IMR-90 (cell line): ENCODE data around the gene ALG11. TPM values are rescaled to one million over a fixed set of nuclear protein-coding genes. Genes with fewer than 3 reads are reported as not detected.

Source experiments
- ATAC-seq: fragments of 200-7000 bp; cut with Tn5 transposase; 2 replicates; pipeline ENCODE4 v1.9.1; 2020; ENCODE audit warnings: low read depth, mild to moderate bottlenecking, moderate library complexity
- BruUV-seq: library from RNA; stranded (reverse); fragments of 400-500 nt; replicated peaks from 2 replicates; lab custom pipeline; 2021; lab: Mats Ljungman, UMichigan
- CTCF ChIA-PET: fragments of 300-600 bp; formaldehyde crosslinking; extraction: SDS; loops from one replicate; lab custom pipeline; 2021; ENCODE audit warnings: antibody characterized with exemption; lab: Yijun Ruan, JAX
- POLR2A ChIA-PET: fragments of 300-600 bp; sonication (Branson Sonifier 250); formaldehyde crosslinking; loops from one replicate; lab custom pipeline; 2022; ENCODE audit warnings: antibody characterized with exemption; ENCODE audit not compliant: unreplicated experiment; lab: Charles Lee
- DNase-seq: peaks from one replicate; pipeline ENCODE4 v3.0.0; 2013
- H2AFZ ChIP-seq: replicated peaks from 2 replicates; pipeline ENCODE3; 2013; ENCODE audit warnings: low read length, mild to moderate bottlenecking; ENCODE audit not compliant: poor library complexity
- H2AK5ac ChIP-seq: 2 replicates; pipeline ENCODE4 v1.6.1; 2013; ENCODE audit warnings: low read depth, low read length, inconsistent platforms
- H2AK9ac ChIP-seq: replicated peaks from 2 replicates; pipeline ENCODE3; 2013; ENCODE audit warnings: mild to moderate bottlenecking, low read depth, low read length, moderate library complexity; ENCODE audit not compliant: poor library complexity
- H2BK120ac ChIP-seq: 2 replicates; pipeline ENCODE4 v1.6.1; 2013; ENCODE audit warnings: low read depth, low read length, inconsistent platforms
- H2BK15ac ChIP-seq: 3 replicates; pipeline ENCODE4 v1.6.1; 2013; ENCODE audit warnings: low read depth, low read length, inconsistent platforms
- H2BK20ac ChIP-seq: 2 replicates; pipeline ENCODE4 v1.6.1; 2013; ENCODE audit warnings: low read depth, mild to moderate bottlenecking, inconsistent platforms, low read length, moderate library complexity
- H2BK5ac ChIP-seq: 2 replicates; pipeline ENCODE4 v1.6.1; 2013; ENCODE audit warnings: mild to moderate bottlenecking, low read depth, low read length, inconsistent platforms; ENCODE audit not compliant: poor library complexity, severe bottlenecking
- H3K14ac ChIP-seq: replicated peaks from 2 replicates; pipeline ENCODE4 v1.6.1; 2013; ENCODE audit warnings: low read depth, low read length, inconsistent platforms
- H3K18ac ChIP-seq: 2 replicates; pipeline ENCODE4 v1.6.1; 2013; ENCODE audit warnings: low read depth, low read length, control low read depth
- H3K23ac ChIP-seq: 2 replicates; pipeline ENCODE4 v1.6.1; 2013; ENCODE audit warnings: low read depth, low read length, inconsistent platforms
- H3K27ac ChIP-seq: 2 replicates; pipeline ENCODE4 v1.5.1; 2013; ENCODE audit warnings: mild to moderate bottlenecking, control low read depth, low read length; ENCODE audit not compliant: insufficient read depth
- H3K27me3 ChIP-seq: 2 replicates; pipeline ENCODE4 v1.6.1; 2013; ENCODE audit warnings: low read length; ENCODE audit not compliant: control insufficient read depth, insufficient read depth
- H3K36me3 ChIP-seq: 2 replicates; pipeline ENCODE4 v1.6.1; 2013; ENCODE audit warnings: low read length, mixed read lengths; ENCODE audit not compliant: control insufficient read depth, insufficient read depth
- H3K4ac ChIP-seq: 2 replicates; pipeline ENCODE4 v1.6.1; 2013; ENCODE audit warnings: low read depth, low read length, inconsistent platforms
- H3K4me1 ChIP-seq: 2 replicates; pipeline ENCODE4 v1.6.1; 2013; ENCODE audit warnings: low read length, mixed read lengths; ENCODE audit not compliant: control insufficient read depth, insufficient read depth
- H3K4me2 ChIP-seq: 2 replicates; pipeline ENCODE4 v1.6.1; 2013; ENCODE audit warnings: low read depth, mild to moderate bottlenecking, control low read depth, low read length, moderate library complexity
- H3K4me3 ChIP-seq: 2 replicates; pipeline ENCODE4 v1.5.1; 2013; ENCODE audit warnings: low read depth, mild to moderate bottlenecking, control low read depth, low read length, moderate library complexity; ENCODE audit not compliant: insufficient read depth
- H3K56ac ChIP-seq: 2 replicates; pipeline ENCODE4 v1.6.1; 2013; ENCODE audit warnings: low read length, inconsistent platforms; ENCODE audit not compliant: insufficient read depth; ENCODE audit errors: extremely low read depth
- H3K79me1 ChIP-seq, 2 experiments: 2 replicates each; pipeline ENCODE4 v1.6.1; 2013; ENCODE audit warnings: low read length in 2 of 2, inconsistent platforms in 1 of 2, low read depth in 1 of 2
- H3K9ac ChIP-seq: 2 replicates; pipeline ENCODE4 v1.6.1; 2013; ENCODE audit warnings: low read depth, low read length, control low read depth
- H3K9me1 ChIP-seq: 2 replicates; pipeline ENCODE4 v1.6.1; 2013; ENCODE audit warnings: low read length, inconsistent platforms; ENCODE audit not compliant: insufficient read depth
- H3K9me3 ChIP-seq: 2 replicates; pipeline ENCODE4 v1.6.1; 2013; ENCODE audit warnings: low read length; ENCODE audit not compliant: control insufficient read depth, insufficient read depth
- H4K20me1 ChIP-seq: 2 replicates; pipeline ENCODE4 v1.6.1; 2013; ENCODE audit warnings: low read length, inconsistent platforms; ENCODE audit not compliant: insufficient read depth
- H4K5ac ChIP-seq: 2 replicates; pipeline ENCODE4 v1.6.1; 2013; ENCODE audit warnings: mild to moderate bottlenecking, low read depth, low read length, control low read depth
- H4K8ac ChIP-seq, 2 experiments: 2 replicates each; pipeline ENCODE4 v1.6.1; 2013; ENCODE audit warnings: low read depth in 2 of 2, low read length in 2 of 2, control low read depth in 1 of 2, inconsistent platforms in 1 of 2
- H4K91ac ChIP-seq: 2 replicates; pipeline ENCODE4 v1.6.1; 2013; ENCODE audit warnings: low read depth, low read length, inconsistent platforms; ENCODE audit not compliant: insufficient read depth
- BHLHE40 ChIP-seq: fragments of 150-350 bp; IDR thresholded peaks from 2 replicates; pipeline ENCODE4 v1.6.1; 2016; ENCODE audit warnings: mild to moderate bottlenecking, low read depth, low read length
- CEBPB ChIP-seq: IDR thresholded peaks from 2 replicates; pipeline ENCODE4 v1.6.1; 2012; ENCODE audit warnings: low read depth, low read length, improper control_type of control experiment
- MAZ ChIP-seq: IDR thresholded peaks from 2 replicates; pipeline ENCODE4 v1.6.1; 2012; ENCODE audit warnings: low read depth, mild to moderate bottlenecking, low read length, improper control_type of control experiment, moderate library complexity, borderline replicate concordance
- RCOR1 ChIP-seq: IDR thresholded peaks from 2 replicates; pipeline ENCODE4 v1.6.1; 2012; ENCODE audit warnings: mild to moderate bottlenecking, low read length, improper control_type of control experiment; ENCODE audit not compliant: insufficient replicate concordance
- RFX5 ChIP-seq: IDR thresholded peaks from 2 replicates; pipeline ENCODE4 v1.8.0; 2012; ENCODE audit warnings: low read depth, mild to moderate bottlenecking, low read length, moderate library complexity
- WGBS, 2 experiments: methylation state at CpG; one replicate each; pipeline versions ENCODE4 v1.1.5 to v1.1.7; 2013; ENCODE audit warnings: missing lambda C conversion rate in 2 of 2; ENCODE audit not compliant: insufficient read length in 1 of 2; ENCODE audit errors: extremely low coverage in 2 of 2; 5-methylcytosine and 5-hydroxymethylcytosine counted together
- dilution Hi-C: fragments of 300-500 bp; cut with HindIII; formaldehyde crosslinking; loops from one replicate; pipeline ENCODE4 v1.14.3; 2018; ENCODE audit warnings: low sequenced_read_pairs; ENCODE audit not compliant: unreplicated experiment
- in situ Hi-C: fragments of 300-500 bp; cut with MboI; formaldehyde crosslinking; loops from 3 replicates; pipeline ENCODE4 v1.14.3; 2019; ENCODE audit warnings: low sequenced_read_pairs, inconsistent platforms, mixed read lengths
- intact Hi-C: fragments of 100-400 bp; cut with micrococcal nuclease; formaldehyde crosslinking; loops from 2 replicates; pipeline ENCODE4 v1.10.0; 2022
- polyA plus RNA-seq, 3 experiments: library from polyadenylated mRNA; depleted of rRNA; stranded (reverse); fragments of >200 nt; gene quantifications; 2 replicates each; pipeline ENCODE4 v1.2.3, GENCODE V29; 2012; ENCODE audit warnings: low replicate concordance in 1 of 3
- total RNA-seq: library from RNA; depleted of rRNA; stranded (reverse); fragments of >200 nt; gene quantifications from 2 replicates; pipeline ENCODE4 v1.2.3, GENCODE V29; 2012
- TF ChIP-seq, protein P1 (sequence below): fragments of 150-350 bp; IDR thresholded peaks from 2 replicates; pipeline ENCODE4 v1.6.1; 2016; ENCODE audit warnings: low read depth, mild to moderate bottlenecking, low read length, moderate library complexity, borderline replicate concordance

The ALG11 gene
- total and polyA plus RNA-seq, 2 of the 4 experiments (the other 2 are of a cell fraction): 10.0 to 12.7 TPM

DNA sequence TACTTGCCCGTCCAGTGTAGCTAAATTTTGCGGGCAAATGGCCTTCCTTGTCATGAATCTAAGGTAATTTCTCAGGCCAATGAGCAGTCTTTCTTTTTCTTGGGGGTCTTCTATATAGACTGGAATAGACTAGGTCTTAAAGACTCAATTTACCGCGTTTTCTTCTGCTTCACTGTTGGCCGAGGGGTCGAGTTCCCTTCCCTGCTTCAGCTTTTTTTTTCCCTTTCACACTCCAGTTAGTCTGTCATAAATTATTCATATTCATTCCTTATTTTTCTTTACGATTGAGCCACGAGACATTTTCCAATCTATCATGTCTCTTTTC lies 276 bp downstream of the ALG11 start:
- peak overlapping the region; percentile 71 to 98 for H4K8ac ChIP-seq
- peaks cover 7 to 19% of the 10 kb centered on the region in 2 experiments for H3K79me1 ChIP-seq
- H3K9me1 ChIP-seq: peaks cover 2% of the 10 kb centered on the region; the same call in 1 of the 2 replicates
- CTCF ChIA-PET: interaction anchor here (0.8 to 1.5 kb wide), 2 partner anchors 21 to 438 kb away, joined by 3 to 4 read pairs; partner anchors contain the start of gene VPS36
- TSS peak; percentile 84 for BruUV-seq
- peak overlapping the region; percentile 75 for H3K23ac ChIP-seq
- H2BK5ac ChIP-seq: peak overlapping the region; percentile 44
- dilution Hi-C loops (no loop called here), intact Hi-C loops (loop anchor here (5.0 to 10.0 kb wide), 2 partner anchors 198 to 440 kb away; partner anchors contain the start of gene VPS36), in situ Hi-C loops (loop anchor here (25.0 kb wide), 1 partner anchor 450 kb away; the partner anchor contains the start of genes CKAP2 and VPS36)
- H2AFZ ChIP-seq: peak overlapping the region; percentile 100
- no peak overlapping the region for H2BK20ac ChIP-seq
- no peak overlapping the region for H2BK15ac ChIP-seq
- peak overlapping the region; percentile 92 for H3K4me3 ChIP-seq
- no peaks in the 10 kb centered on the region for H3K9me3 ChIP-seq
- H3K18ac ChIP-seq: no peak overlapping the region; the same call in 1 of the 2 replicates
- DNase-seq (no peak), ATAC-seq (no peak)
- H3K4ac ChIP-seq: peak overlapping the region; percentile 87; the same call in 1 of the 2 replicates
- H3K36me3 ChIP-seq: no peaks in the 10 kb centered on the region
- H3K4me2 ChIP-seq: peak overlapping the region; percentile 69; the same call in 1 of the 2 replicates
- 0% methylated on average over 5 of the region's 8 CpGs; no CpG with 5 or more reads in 1 of the 2 experiments for WGBS, 2 experiments
- no peaks in the 10 kb centered on the region; the same call in 1 of the 2 replicates for H4K20me1 ChIP-seq
- H3K4me1 ChIP-seq: no peaks in the 10 kb centered on the region
- peaks cover 8% of the 10 kb centered on the region for H3K27me3 ChIP-seq
- H2AK9ac ChIP-seq: peak overlapping the region; percentile 92
- H3K14ac ChIP-seq: peak overlapping the region; percentile 98
- peak overlapping the region; percentile 84 for H4K91ac ChIP-seq
- H2AK5ac ChIP-seq: no peak overlapping the region
- no peak overlapping the region for H2BK120ac ChIP-seq
- peak overlapping the region; percentile 88 for H3K9ac ChIP-seq
- POLR2A ChIA-PET: interaction anchor here (0.7 kb wide), 1 partner anchor 37 kb away, joined by 3 read pairs; no protein-coding TSS in a partner anchor
- peak overlapping the region; percentile 40; the same call in 1 of the 2 replicates for H3K56ac ChIP-seq
- peak overlapping the region; percentile 92 for H4K5ac ChIP-seq
- TF ChIP-seq BHLHE40 (no peak), CEBPB (no peak), RFX5 (no peak), MAZ (no peak), RCOR1 (no peak)
- TF ChIP-seq, protein P1, sequence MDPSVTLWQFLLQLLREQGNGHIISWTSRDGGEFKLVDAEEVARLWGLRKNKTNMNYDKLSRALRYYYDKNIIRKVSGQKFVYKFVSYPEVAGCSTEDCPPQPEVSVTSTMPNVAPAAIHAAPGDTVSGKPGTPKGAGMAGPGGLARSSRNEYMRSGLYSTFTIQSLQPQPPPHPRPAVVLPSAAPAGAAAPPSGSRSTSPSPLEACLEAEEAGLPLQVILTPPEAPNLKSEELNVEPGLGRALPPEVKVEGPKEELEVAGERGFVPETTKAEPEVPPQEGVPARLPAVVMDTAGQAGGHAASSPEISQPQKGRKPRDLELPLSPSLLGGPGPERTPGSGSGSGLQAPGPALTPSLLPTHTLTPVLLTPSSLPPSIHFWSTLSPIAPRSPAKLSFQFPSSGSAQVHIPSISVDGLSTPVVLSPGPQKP: no peak
- peak overlapping the region; percentile 62 for H3K27ac ChIP-seq
